HepG2 (cell line): ENCODE data around the gene MTF1. TPM values are rescaled to one million over a fixed set of nuclear protein-coding genes. Genes with fewer than 3 reads are reported as not detected.

ENCODE experiments used
- E2F2 ChIP-seq: sonication (generic); formaldehyde crosslinking; IDR thresholded peaks from 2 replicates; pipeline ENCODE4 v1.4.0; 2020; ENCODE audit warnings: missing genetic modification reagents, borderline replicate concordance
- HMGA1 ChIP-seq: sonication (generic); formaldehyde crosslinking; conservative IDR thresholded peaks from 2 replicates; pipeline ENCODE4 v1.4.0; 2020; ENCODE audit warnings: missing genetic modification reagents
- JARID2 ChIP-seq: sonication (generic); formaldehyde crosslinking; IDR thresholded peaks from 2 replicates; pipeline ENCODE4 v1.8.1; 2023; ENCODE audit warnings: missing genetic modification reagents, inconsistent platforms; ENCODE audit not compliant: insufficient replicate concordance
- KDM3A ChIP-seq: IDR thresholded peaks from 2 replicates; pipeline ENCODE4 v1.6.1; 2018; ENCODE audit warnings: low read depth, missing compliant biosample characterization
- NFIB ChIP-seq: sonication (generic); formaldehyde crosslinking; IDR thresholded peaks from 2 replicates; pipeline ENCODE4 v1.9.0; 2021; ENCODE audit warnings: missing genetic modification reagents, mild to moderate bottlenecking, borderline replicate concordance
- PREB ChIP-seq: sonication (generic); formaldehyde crosslinking; IDR thresholded peaks from 2 replicates; pipeline ENCODE4 v1.4.0; 2020; ENCODE audit warnings: missing genetic modification reagents
- RARA ChIP-seq: IDR thresholded peaks from 2 replicates; pipeline ENCODE4 v1.6.1; 2016; ENCODE audit warnings: missing genetic modification reagents, missing compliant biosample characterization
- SNRNP70 ChIP-seq: fragments of 200-400 bp; formaldehyde crosslinking; IDR thresholded peaks from 2 replicates; pipeline ENCODE4 v1.6.1; 2017; ENCODE audit warnings: mild to moderate bottlenecking, low read depth, low read length, moderate library complexity
- THRA ChIP-seq: sonication (generic); formaldehyde crosslinking; IDR thresholded peaks from 2 replicates; pipeline ENCODE4 v1.4.0; 2020; ENCODE audit warnings: missing genetic modification reagents, borderline replicate concordance
- ZNF121 ChIP-seq: sonication (generic); formaldehyde crosslinking; IDR thresholded peaks from 2 replicates; pipeline ENCODE4 v1.5.0; 2020; ENCODE audit warnings: mild to moderate bottlenecking, missing genetic modification reagents
- ZNF234 ChIP-seq: sonication (generic); formaldehyde crosslinking; conservative IDR thresholded peaks from 2 replicates; pipeline ENCODE4 v1.5.1; 2020; ENCODE audit warnings: mild to moderate bottlenecking, missing genetic modification reagents
- ZNF30 ChIP-seq: sonication (generic); formaldehyde crosslinking; IDR thresholded peaks from 2 replicates; pipeline ENCODE4 v1.5.0; 2020; ENCODE audit warnings: mild to moderate bottlenecking, missing genetic modification reagents
- ZNF318 ChIP-seq: sonication (generic); formaldehyde crosslinking; IDR thresholded peaks from 2 replicates; pipeline ENCODE4 v1.4.0; 2020; ENCODE audit warnings: mild to moderate bottlenecking, missing genetic modification reagents
- ZNF350 ChIP-seq: sonication (generic); formaldehyde crosslinking; IDR thresholded peaks from 2 replicates; pipeline ENCODE4 v1.4.0; 2020; ENCODE audit warnings: mild to moderate bottlenecking, low read depth, missing genetic modification reagents, borderline replicate concordance
- ZNF777 ChIP-seq: sonication (generic); formaldehyde crosslinking; IDR thresholded peaks from 2 replicates; pipeline ENCODE4 v1.4.0; 2020; ENCODE audit warnings: missing genetic modification reagents
- polyA plus RNA-seq, 8 experiments: library from polyadenylated mRNA; depleted of rRNA in 3 of 8; stranded (reverse) in 7 of 8; unstranded in 1 of 8; fragments of >200 nt; fragmentation: Illumina TruSeq in 4 of 8; extraction: Trizol in 4 of 8; gene quantifications; 2 replicates each; pipeline versions ENCODE4 v1.2.1 to v1.2.3, GENCODE V29; 2011 to 2016; ENCODE audit warnings: low read depth in 4 of 8, missing spikeins in 1 of 8, mixed read lengths in 1 of 8; ENCODE audit not compliant: insufficient read depth in 1 of 8
- total RNA-seq, 5 experiments: library from RNA; depleted of rRNA; stranded (reverse); fragments of >200 nt; fragmentation: Illumina TruSeq; extraction: Trizol; gene quantifications; 2 replicates each; pipeline ENCODE4 v1.2.3, GENCODE V29; 2016; ENCODE audit warnings: low read depth in 1 of 5

The MTF1 gene
- total and polyA plus RNA-seq, 2 of the 13 experiments (the other 11 are each of a cell fraction or from before 2014, with no cell fraction given): 2.4 to 3.3 TPM

- TF ChIP-seq ZNF121 (CRISPR knock-in tag) (peak; percentile 40; the same call in 1 of the 2 replicates), SNRNP70 (no peak), ZNF30 (CRISPR knock-in tag) (0 out of 2 replicates have a peak, but pooled peaks have one; percentile 44), RARA (CRISPR knock-in tag) (peak; percentile 28; the same call in 1 of the 2 replicates), ZNF350 (CRISPR knock-in tag) (peak; percentile 84; the same call in 1 of the 2 replicates), PREB (CRISPR knock-in tag) (no peak; the same call in 1 of the 2 replicates), ZNF234 (CRISPR knock-in tag) (no peak), HMGA1 (no peak), ZNF318 (CRISPR knock-in tag) (no peak), NFIB (no peak), KDM3A (no peak), E2F2 (CRISPR knock-in tag) (no peak), THRA (no peak; the same call in 1 of the 2 replicates), JARID2 (CRISPR knock-in tag) (no peak), ZNF777 (CRISPR knock-in tag) (peak; percentile 95)
These were observed at the start of gene MTF1 (continued) for GRCh38 chr1:37859507-37860345.
